ENCODE data around the gene OSBPL6. TPM values are rescaled to one million over a fixed set of nuclear protein-coding genes. Genes with fewer than 3 reads are reported as not detected.

Gene OSBPL6
- polyA plus RNA-seq, 1 donor (not counting 4 experiments of a cell fraction or from before 2014, with no cell fraction given) = 11.6 TPM

DNA sequence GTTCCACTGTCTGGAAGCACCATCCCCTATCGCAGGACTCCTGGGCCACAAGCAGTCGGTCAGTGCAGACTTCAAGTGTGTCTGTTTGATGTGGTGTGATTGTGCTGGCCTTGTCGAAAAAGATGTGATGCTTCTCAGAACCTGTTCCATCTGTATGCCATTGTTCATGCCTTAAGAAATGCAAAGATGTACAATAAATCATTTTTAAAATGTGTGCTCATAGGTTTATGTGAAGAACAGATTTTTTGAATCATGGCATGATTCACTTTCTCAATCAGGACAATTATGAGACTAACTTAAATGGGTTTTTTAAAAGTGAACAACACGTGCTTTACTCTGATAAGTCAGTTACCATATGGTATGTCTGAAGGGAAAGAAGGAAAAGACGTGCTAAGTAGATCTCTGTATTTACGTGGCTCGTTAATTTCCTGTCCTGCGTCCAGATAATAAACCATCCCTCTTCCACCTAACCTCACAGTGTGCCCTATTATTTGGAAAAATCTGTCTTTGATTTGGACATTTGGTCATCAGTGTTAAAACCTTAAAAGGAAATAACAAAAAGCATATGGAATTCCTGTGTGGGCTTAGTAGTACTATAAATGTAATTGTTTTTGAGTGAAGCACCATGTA lies 201.7 kb downstream of the OSBPL6 start:
- Histone ChIP-seq H3K9me1 (ENCODE audit: control insufficient read depth, extremely low read depth, insufficient read depth, low read length) (no peaks in the 10 kb centered on the region), H3K4me3 (ENCODE audit: control insufficient read depth in 2 of 3, extremely low read depth in 1 of 3, insufficient read depth in 2 of 3, low read depth in 1 of 3, low read length in 3 of 3) (no peak overlapping the region), H2AFZ (ENCODE audit: control insufficient read depth, low read length) (no peak overlapping the region), H3K27me3 (ENCODE audit: control insufficient read depth, extremely low read depth, insufficient read depth, low read length) (no peaks in the 10 kb centered on the region), H3K79me2 (ENCODE audit: control insufficient read depth, insufficient read depth, low read length) (no peaks in the 10 kb centered on the region), H3K4me2 (ENCODE audit: control insufficient read depth, extremely low read depth, insufficient read depth, low read depth, low read length) (no peak overlapping the region), H4K20me1 (ENCODE audit: control insufficient read depth, extremely low read depth, insufficient read depth, low read length) (no peaks in the 10 kb centered on the region), H3K4me1 (ENCODE audit: control insufficient read depth, extremely low read depth, insufficient read depth, low read length) (no peaks in the 10 kb centered on the region), H3K9me3 (ENCODE audit: control insufficient read depth, low read depth, low read length) (no peaks in the 10 kb centered on the region), H3K27ac (ENCODE audit: control insufficient read depth, insufficient read depth, low read length) (no peak overlapping the region), H3K36me3 (ENCODE audit: control insufficient read depth in 2 of 2, extremely low read depth in 1 of 2, insufficient read depth in 2 of 2, low read length in 2 of 2) (peaks cover 0 to 2% of the 10 kb centered on the region in 2 experiments), H3K9ac (ENCODE audit: control insufficient read depth, extremely low read depth, insufficient read depth, low read length) (no peak overlapping the region)
- dilution Hi-C loops (cut with MboI; ENCODE audit: extremely low pct_ligation_motif_present, low sequenced_read_pairs) = no loop called here
- TF ChIP-seq, protein P1, sequence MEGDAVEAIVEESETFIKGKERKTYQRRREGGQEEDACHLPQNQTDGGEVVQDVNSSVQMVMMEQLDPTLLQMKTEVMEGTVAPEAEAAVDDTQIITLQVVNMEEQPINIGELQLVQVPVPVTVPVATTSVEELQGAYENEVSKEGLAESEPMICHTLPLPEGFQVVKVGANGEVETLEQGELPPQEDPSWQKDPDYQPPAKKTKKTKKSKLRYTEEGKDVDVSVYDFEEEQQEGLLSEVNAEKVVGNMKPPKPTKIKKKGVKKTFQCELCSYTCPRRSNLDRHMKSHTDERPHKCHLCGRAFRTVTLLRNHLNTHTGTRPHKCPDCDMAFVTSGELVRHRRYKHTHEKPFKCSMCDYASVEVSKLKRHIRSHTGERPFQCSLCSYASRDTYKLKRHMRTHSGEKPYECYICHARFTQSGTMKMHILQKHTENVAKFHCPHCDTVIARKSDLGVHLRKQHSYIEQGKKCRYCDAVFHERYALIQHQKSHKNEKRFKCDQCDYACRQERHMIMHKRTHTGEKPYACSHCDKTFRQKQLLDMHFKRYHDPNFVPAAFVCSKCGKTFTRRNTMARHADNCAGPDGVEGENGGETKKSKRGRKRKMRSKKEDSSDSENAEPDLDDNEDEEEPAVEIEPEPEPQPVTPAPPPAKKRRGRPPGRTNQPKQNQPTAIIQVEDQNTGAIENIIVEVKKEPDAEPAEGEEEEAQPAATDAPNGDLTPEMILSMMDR (optimal IDR thresholded peaks at IDR 0.05 in 1 of 3, IDR thresholded peaks at IDR 0.05 in 1 of 3, conservative IDR thresholded peaks at IDR 0.05 in 1 of 3; ENCODE audit: extremely low read depth in 1 of 3, insufficient read depth in 2 of 3, low read length in 3 of 3) = no peak
- no peak for TF ChIP-seq EZH2 (IDR thresholded peaks at IDR 0.05; ENCODE audit: low read length)
- DNase-seq (ENCODE audit: low read depth, low spot score) (no peak), FAIRE-seq (no peak)

DNA sequence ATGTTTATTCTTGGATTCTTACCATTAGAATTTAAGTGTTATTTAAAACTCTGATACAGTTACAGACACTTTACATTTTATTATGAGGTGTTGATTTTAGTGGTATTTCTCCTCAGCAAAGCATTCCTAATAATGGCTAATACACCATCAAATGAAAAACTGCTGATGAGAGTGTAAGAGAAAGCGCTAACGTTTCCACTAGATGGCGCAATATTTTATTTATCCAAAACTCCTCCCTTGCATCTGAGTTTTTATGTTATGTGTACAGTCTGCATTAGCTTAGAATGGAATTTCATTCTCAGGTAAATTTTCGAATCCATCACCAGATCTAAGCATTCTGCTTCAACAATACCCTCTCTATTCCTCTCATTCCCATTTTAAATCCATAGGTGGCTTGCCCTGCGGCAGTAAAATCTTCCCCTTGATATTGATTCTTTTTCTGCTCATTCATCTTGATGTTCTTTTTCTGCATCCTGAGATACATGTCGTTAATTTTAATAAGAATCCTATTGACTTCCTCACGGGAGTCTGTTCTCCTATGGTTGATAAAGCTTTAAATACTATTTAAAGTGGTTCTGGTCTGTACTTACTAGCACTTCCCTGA lies 202.8 kb downstream of the OSBPL6 start:
- H3K9ac ChIP-seq (ENCODE audit: control insufficient read depth, extremely low read depth, insufficient read depth, low read length) = no peak overlapping the region

More for the DNA sequence above, 202.8 kb downstream of the OSBPL6 start:
- dilution Hi-C loops (cut with MboI; ENCODE audit: extremely low pct_ligation_motif_present, low sequenced_read_pairs) = no loop called here
- H3K9me3 ChIP-seq (ENCODE audit: control insufficient read depth, low read depth, low read length) = no peaks in the 10 kb centered on the region
- no peak overlapping the region for H3K27ac ChIP-seq (ENCODE audit: control insufficient read depth, insufficient read depth, low read length)
- H4K20me1 ChIP-seq (ENCODE audit: control insufficient read depth, extremely low read depth, insufficient read depth, low read length) = no peaks in the 10 kb centered on the region
- peak; percentile 52 for FAIRE-seq
- H3K4me2 ChIP-seq (ENCODE audit: control insufficient read depth, extremely low read depth, insufficient read depth, low read depth, low read length) = no peak overlapping the region
- H3K27me3 ChIP-seq (ENCODE audit: control insufficient read depth, extremely low read depth, insufficient read depth, low read length) = no peaks in the 10 kb centered on the region
- TF ChIP-seq, protein P1 (optimal IDR thresholded peaks at IDR 0.05 in 1 of 3, IDR thresholded peaks at IDR 0.05 in 1 of 3, conservative IDR thresholded peaks at IDR 0.05 in 1 of 3; ENCODE audit: extremely low read depth in 1 of 3, insufficient read depth in 2 of 3, low read length in 3 of 3) = peak in 2 of 3 experiments; percentile 49 to 52
- no peak for TF ChIP-seq EZH2 (IDR thresholded peaks at IDR 0.05; ENCODE audit: low read length)
- H3K4me3 ChIP-seq (ENCODE audit: control insufficient read depth in 2 of 3, extremely low read depth in 1 of 3, insufficient read depth in 2 of 3, low read depth in 1 of 3, low read length in 3 of 3) = no peak overlapping the region
- H3K9me1 ChIP-seq (ENCODE audit: control insufficient read depth, extremely low read depth, insufficient read depth, low read length) = no peaks in the 10 kb centered on the region
- H3K4me1 ChIP-seq (ENCODE audit: control insufficient read depth, extremely low read depth, insufficient read depth, low read length) = no peaks in the 10 kb centered on the region
- no peak for DNase-seq (ENCODE audit: low read depth, low spot score)
- H3K79me2 ChIP-seq (ENCODE audit: control insufficient read depth, insufficient read depth, low read length) = no peaks in the 10 kb centered on the region
- no peak overlapping the region for H2AFZ ChIP-seq (ENCODE audit: control insufficient read depth, low read length)
- peaks cover 0 to 2% of the 10 kb centered on the region in 2 experiments for H3K36me3 ChIP-seq (ENCODE audit: control insufficient read depth in 2 of 2, extremely low read depth in 1 of 2, insufficient read depth in 2 of 2, low read length in 2 of 2)

All from keratinocyte (primary cell).